Activated naive CD4-positive, alpha-beta T cell treated with anti-CD3 and anti-CD28 coated beads for 36 hours (primary cell): ENCODE results near the gene VAV1. TPM values are rescaled to one million over a fixed set of nuclear protein-coding genes. Genes with fewer than 3 reads are reported as not detected.
A peak's percentile ranks its signal among the peaks of the same experiment; 100 is the strongest.
"Not testable (repeated sequence)": the region's sequence is repeated elsewhere in the genome, so short reads cannot be mapped to it uniquely, and the experiment has no call there.

Experiments
- CTCF ChIA-PET: fragments of 350-600 bp; sonication (Branson Sonifier 250); formaldehyde crosslinking; loops from one replicate; lab custom pipeline; 2021; ENCODE audit warnings: antibody characterized with exemption; lab: Charles Lee
- DNase-seq: peaks from one replicate; pipeline ENCODE4 v3.0.0-alpha.2; 2020
- H3K27ac Mint-ChIP-seq: one replicate; pipeline ENCODE4 v1.8.0; 2021; ENCODE audit warnings: mild to moderate bottlenecking, mixed read lengths
- H3K27me3 Mint-ChIP-seq: one replicate; pipeline ENCODE4 v1.8.0; 2021; ENCODE audit warnings: low read depth, mixed read lengths
- H3K36me3 Mint-ChIP-seq: one replicate; pipeline ENCODE4 v1.8.0; 2021; ENCODE audit warnings: low read depth, mixed read lengths
- H3K4me1 Mint-ChIP-seq: one replicate; pipeline ENCODE4 v1.8.0; 2021; ENCODE audit warnings: low read depth, mixed read lengths
- H3K4me3 Mint-ChIP-seq: one replicate; pipeline ENCODE4 v1.8.0; 2021; ENCODE audit warnings: mild to moderate bottlenecking, moderate library complexity, mixed read lengths
- H3K9me3 Mint-ChIP-seq: one replicate; pipeline ENCODE4 v1.8.0; 2021; ENCODE audit warnings: mixed read lengths
- intact Hi-C: fragments of 100-400 bp; cut with micrococcal nuclease; formaldehyde crosslinking; loops from one replicate; pipeline ENCODE4 v1.15.1; 2023
- total RNA-seq, 2 experiments: library from RNA; stranded (reverse); gene quantifications; one replicate each; pipeline ENCODE4 v1.2.3, GENCODE V29; 2021

VAV1 gene
- total RNA-seq, 2 experiments from 2014 or later, result 93.6 to 103 TPM

GRCh38 chr19:6751189-6751588 is 21.3 kb upstream of the VAV1 start:
- Mint-ChIP-seq H3K27me3 (no peaks in the 10 kb centered on the region), H3K9me3 (no peaks in the 10 kb centered on the region), H3K36me3 (peaks cover 38% of the 10 kb centered on the region), H3K27ac (no peak overlapping the region), H3K4me3 (no peak overlapping the region), H3K4me1 (peaks cover 10% of the 10 kb centered on the region)
- CTCF ChIA-PET, result no interaction called here
- DNase-seq, result no peak
- intact Hi-C loops, result loop anchor here (5.0 kb wide), 1 partner anchor 234 kb away; no protein-coding TSS in a partner anchor

- intact Hi-C loops, result loop anchor here (1.0 to 5.0 kb wide), 5 partner anchors 13 to 235 kb away; partner anchors contain the start of genes SH2D3A and TRIP10
These were observed 20.0 kb upstream of the VAV1 start for GRCh38 chr19:6752256-6753177.

GRCh38 chr19:6753178-6754031 is 19.1 kb upstream of the VAV1 start:
- DNase-seq, result peak; percentile 90
- no peaks in the 10 kb centered on the region for H3K9me3 Mint-ChIP-seq
- H3K4me3 Mint-ChIP-seq, result peak overlapping the region; percentile 65
- CTCF ChIA-PET, result interaction anchor here (0.6 kb wide), 1 partner anchor 136 kb away, joined by 4 read pairs; no protein-coding TSS in a partner anchor
- peaks cover 12% of the 10 kb centered on the region for H3K4me1 Mint-ChIP-seq
- intact Hi-C loops, result loop anchor here (1.0 to 5.0 kb wide), 5 partner anchors 14 to 236 kb away; partner anchors contain the start of genes SH2D3A and TRIP10
- H3K36me3 Mint-ChIP-seq, result peaks cover 25% of the 10 kb centered on the region
- H3K27me3 Mint-ChIP-seq, result no peaks in the 10 kb centered on the region
- H3K27ac Mint-ChIP-seq, result peak overlapping the region; percentile 74

More at GRCh38 chr19:6752256-6753177, 20.0 kb upstream of the VAV1 start:
- Mint-ChIP-seq H3K9me3 (no peaks in the 10 kb centered on the region), H3K4me1 (peaks cover 12% of the 10 kb centered on the region), H3K27ac (no peak overlapping the region), H3K4me3 (no peak overlapping the region), H3K36me3 (peaks cover 29% of the 10 kb centered on the region), H3K27me3 (no peaks in the 10 kb centered on the region)
- DNase-seq, result no peak
- CTCF ChIA-PET, result no interaction called here

GRCh38 chr19:6754136-6754535 is 18.4 kb upstream of the VAV1 start:
- Mint-ChIP-seq H3K27me3 (no peaks in the 10 kb centered on the region), H3K4me3 (no peak overlapping the region), H3K27ac (no peak overlapping the region), H3K4me1 (peaks cover 15% of the 10 kb centered on the region), H3K36me3 (peaks cover 29% of the 10 kb centered on the region), H3K9me3 (no peaks in the 10 kb centered on the region)
- intact Hi-C loops, result loop anchor here (5.0 kb wide), 1 partner anchor 237 kb away; no protein-coding TSS in a partner anchor
- no peak for DNase-seq
- CTCF ChIA-PET, result no interaction called here

GRCh38 chr19:6754653-6755463 is 17.6 kb upstream of the VAV1 start:
- Mint-ChIP-seq H3K27me3 (no peaks in the 10 kb centered on the region), H3K36me3 (peaks cover 27% of the 10 kb centered on the region), H3K4me3 (no peak overlapping the region), H3K9me3 (no peaks in the 10 kb centered on the region), H3K4me1 (peaks cover 15% of the 10 kb centered on the region), H3K27ac (no peak overlapping the region)
- CTCF ChIA-PET, result no interaction called here
- intact Hi-C loops, result loop anchor here (5.0 kb wide), 1 partner anchor 238 kb away; no protein-coding TSS in a partner anchor
- no peak for DNase-seq

- intact Hi-C loops, result no loop called here
- DNase-seq, result no peak
- H3K36me3 Mint-ChIP-seq, result peaks cover 17% of the 10 kb centered on the region
- H3K4me3 Mint-ChIP-seq, result no peak overlapping the region
- no peak overlapping the region for H3K27ac Mint-ChIP-seq
- H3K9me3 Mint-ChIP-seq, result no peaks in the 10 kb centered on the region
- no peaks in the 10 kb centered on the region for H3K27me3 Mint-ChIP-seq
- H3K4me1 Mint-ChIP-seq, result peaks cover 16% of the 10 kb centered on the region
- CTCF ChIA-PET, result no interaction called here
These were observed 11.9 kb upstream of the VAV1 start for GRCh38 chr19:6760606-6761005.

GRCh38 chr19:6761053-6761676 is 11.3 kb upstream of the VAV1 start:
- intact Hi-C loops, result no loop called here
- Mint-ChIP-seq H3K27me3 (no peaks in the 10 kb centered on the region), H3K4me3 (no peak overlapping the region), H3K36me3 (peaks cover 17% of the 10 kb centered on the region), H3K4me1 (peaks cover 21% of the 10 kb centered on the region), H3K27ac (no peak overlapping the region), H3K9me3 (no peaks in the 10 kb centered on the region)
- CTCF ChIA-PET, result interaction anchor here (0.6 kb wide), 1 partner anchor 102 kb away, joined by 5 read pairs; no protein-coding TSS in a partner anchor
- peak; percentile 48 for DNase-seq

- peaks cover 23% of the 10 kb centered on the region for H3K36me3 Mint-ChIP-seq
- H3K9me3 Mint-ChIP-seq, H3K27ac Mint-ChIP-seq, CTCF ChIA-PET, H3K27me3 Mint-ChIP-seq, DNase-seq, intact Hi-C loops, H3K4me3 Mint-ChIP-seq: not testable (repeated sequence)
- H3K4me1 Mint-ChIP-seq, result peaks cover 24% of the 10 kb centered on the region
These were observed 10.2 kb upstream of the VAV1 start for GRCh38 chr19:6762253-6762797.

GRCh38 chr19:6765738-6766356 is 6.7 kb upstream of the VAV1 start:
- peak overlapping the region; percentile 91 for H3K27ac Mint-ChIP-seq
- peak overlapping the region; percentile 94 for H3K4me3 Mint-ChIP-seq
- CTCF ChIA-PET, result interaction anchor here (0.5 kb wide), 1 partner anchor 262 kb away, joined by 3 read pairs; no protein-coding TSS in a partner anchor
- no peaks in the 10 kb centered on the region for H3K9me3 Mint-ChIP-seq
- intact Hi-C loops, result no loop called here
- H3K36me3 Mint-ChIP-seq, result peaks cover 10% of the 10 kb centered on the region
- peak; percentile 35 for DNase-seq
- H3K4me1 Mint-ChIP-seq, result peaks cover 30% of the 10 kb centered on the region
- H3K27me3 Mint-ChIP-seq, result no peaks in the 10 kb centered on the region

- Mint-ChIP-seq H3K36me3 (peaks cover 6% of the 10 kb centered on the region), H3K27me3 (no peaks in the 10 kb centered on the region), H3K4me3 (peak overlapping the region; percentile 94), H3K4me1 (peaks cover 32% of the 10 kb centered on the region), H3K9me3 (no peaks in the 10 kb centered on the region), H3K27ac (peak overlapping the region; percentile 91)
- intact Hi-C loops, result loop anchor here (1.0 kb wide), 8 partner anchors 13 to 394 kb away; partner anchors contain the start of genes ALKBH7 and GPR108
- CTCF ChIA-PET, result interaction anchor here (2.8 kb wide), 1 partner anchor 96 kb away, joined by 11 read pairs; no protein-coding TSS in a partner anchor
- DNase-seq, result peak; percentile 59
These were observed 6.0 kb upstream of the VAV1 start for GRCh38 chr19:6766357-6767080.
